ELF-1 (cell line): ENCODE data around the gene CLTC.
"Not testable (repeated sequence)": the region's sequence is repeated elsewhere in the genome, so short reads cannot be mapped to it uniquely, and the experiment has no call there.

ENCODE experiments used
- DNase-seq: peaks from one replicate; pipeline ENCODE4 v3.0.0-alpha.2; 2016; ENCODE audit warnings: low read depth, low spot score

CLTC gene

GRCh38 chr17:59619298-59620063 is at the start of gene CLTC:
TSS of gene CLTC (plus strand) at chr17:59619895. CDS start at chr17:59620132, 237 bp downstream.
- peak; percentile 98 for DNase-seq

- DNase-seq, result no peak
These were observed 47.3 kb upstream of the CLTC start for GRCh38 chr17:59572301-59572924.

- not testable (repeated sequence) for DNase-seq
These were observed 35.5 kb upstream of the CLTC start for GRCh38 chr17:59584168-59584567.

- no peak for DNase-seq
These were observed 19.5 kb upstream of the CLTC start for GRCh38 chr17:59600169-59600568.

GRCh38 chr17:59601130-59601529 is 18.6 kb upstream of the CLTC start:
- DNase-seq, result no peak

GRCh38 chr17:59607061-59607460 is 12.6 kb upstream of the CLTC start:
- no peak for DNase-seq

GRCh38 chr17:59607817-59608403 is 11.8 kb upstream of the CLTC start:
- peak; percentile 23 for DNase-seq

- DNase-seq, result no peak
These were observed 8.2 kb upstream of the CLTC start for GRCh38 chr17:59611503-59611902.

GRCh38 chr17:59616253-59616920 is 3.3 kb upstream of the CLTC start:
- no peak for DNase-seq

- no peak for DNase-seq
These were observed 2.5 kb upstream of the CLTC start for GRCh38 chr17:59617156-59617732.

GRCh38 chr17:59619035-59619297 is 729 bp upstream of the CLTC start:
- no peak for DNase-seq

GRCh38 chr17:59620064-59620359 is 317 bp downstream of the CLTC start:
- no peak for DNase-seq

GRCh38 chr17:59620518-59621259 is 994 bp downstream of the CLTC start:
- DNase-seq, result peak; percentile 67

GRCh38 chr17:59621771-59622170 is 2.1 kb downstream of the CLTC start:
- no peak for DNase-seq

GRCh38 chr17:59623151-59623550 is 3.5 kb downstream of the CLTC start:
- DNase-seq, result no peak

GRCh38 chr17:59626756-59627155 is 7.1 kb downstream of the CLTC start:
- DNase-seq, result no peak

- no peak for DNase-seq
These were observed 7.6 kb downstream of the CLTC start for GRCh38 chr17:59627274-59627673.

GRCh38 chr17:59627770-59628171 is 8.1 kb downstream of the CLTC start:
- DNase-seq, result no peak

- DNase-seq, result no peak
These were observed 9.5 kb downstream of the CLTC start for GRCh38 chr17:59629174-59629573.

- no peak for DNase-seq
These were observed 11.6 kb downstream of the CLTC start for GRCh38 chr17:59631276-59631675.

- no peak for DNase-seq
These were observed 12.7 kb downstream of the CLTC start for GRCh38 chr17:59632398-59632797.
